HepG2 (cell line): ENCODE results near the gene RAB15. TPM values are rescaled to one million over a fixed set of nuclear protein-coding genes. Genes with fewer than 3 reads are reported as not detected.

Source experiments
- AHR ChIP-seq: IDR thresholded peaks from 2 replicates; pipeline ENCODE4 v1.6.1; 2018; ENCODE audit warnings: missing genetic modification reagents, missing compliant biosample characterization
- BRD4 ChIP-seq: sonication (generic); formaldehyde crosslinking; IDR thresholded peaks from 2 replicates; pipeline ENCODE4 v1.4.0; 2020; ENCODE audit warnings: missing genetic modification reagents
- CCDC6 ChIP-seq: sonication (generic); formaldehyde crosslinking; IDR thresholded peaks from 2 replicates; pipeline ENCODE4 v1.8.1; 2022; ENCODE audit warnings: mild to moderate bottlenecking, missing genetic modification reagents, moderate library complexity
- DMAP1 ChIP-seq: IDR thresholded peaks from 2 replicates; pipeline ENCODE4 v1.6.1; 2016
- GABPA ChIP-seq, 2 experiments: IDR thresholded peaks; 2 replicates each; pipeline ENCODE4 v1.6.1; 2011 to 2016; ENCODE audit warnings: low read depth in 2 of 2, low read length in 1 of 2, missing biosample characterization in 1 of 2, missing genetic modification characterization in 1 of 2
- GFI1 ChIP-seq: sonication (generic); formaldehyde crosslinking; IDR thresholded peaks from 2 replicates; pipeline ENCODE4 v1.5.0; 2020; ENCODE audit warnings: missing genetic modification reagents, mild to moderate bottlenecking, borderline replicate concordance
- HMGXB3 ChIP-seq: sonication (generic); formaldehyde crosslinking; IDR thresholded peaks from 2 replicates; pipeline ENCODE4 v1.4.0; 2020; ENCODE audit warnings: missing genetic modification reagents, borderline replicate concordance
- KDM4B ChIP-seq: sonication (generic); formaldehyde crosslinking; IDR thresholded peaks from 2 replicates; pipeline ENCODE4 v1.4.0; 2020; ENCODE audit warnings: missing genetic modification reagents
- MXD3 ChIP-seq: IDR thresholded peaks from 2 replicates; pipeline ENCODE4 v1.6.1; 2016; ENCODE audit warnings: mild to moderate bottlenecking, missing biosample characterization, missing genetic modification reagents
- RBM22 ChIP-seq: fragments of 200-400 bp; formaldehyde crosslinking; optimal IDR thresholded peaks from 2 replicates; pipeline ENCODE3; 2017; ENCODE audit warnings: mild to moderate bottlenecking, low read length, moderate library complexity
- RORA ChIP-seq: sonication (generic); formaldehyde crosslinking; IDR thresholded peaks from 2 replicates; pipeline ENCODE4 v1.5.0; 2020; ENCODE audit warnings: mild to moderate bottlenecking, missing genetic modification reagents, moderate library complexity
- RXRA ChIP-seq: sonication (generic); formaldehyde crosslinking; IDR thresholded peaks from 2 replicates; pipeline ENCODE4 v1.5.1; 2020; ENCODE audit warnings: missing genetic modification reagents
- SOX13 ChIP-seq, 3 experiments: fragments of 450-650 bp in 1 of 3; sonication (generic) in 1 of 3; formaldehyde crosslinking in 1 of 3; IDR thresholded peaks in 2 of 3; conservative IDR thresholded peaks in 1 of 3; 2 replicates each; pipeline versions ENCODE4 v1.5.0 to v1.6.1; 2016 to 2020; ENCODE audit warnings: antibody characterized with exemption in 1 of 3, mild to moderate bottlenecking in 1 of 3, missing compliant biosample characterization in 1 of 3, missing genetic modification reagents in 1 of 3, moderate library complexity in 1 of 3
- SP140L ChIP-seq: sonication (generic); formaldehyde crosslinking; IDR thresholded peaks from 2 replicates; pipeline ENCODE4 v1.4.0; 2020; ENCODE audit warnings: missing genetic modification reagents, borderline replicate concordance
- ZNF367 ChIP-seq: sonication (generic); formaldehyde crosslinking; IDR thresholded peaks from 2 replicates; pipeline ENCODE4 v1.4.0; 2020; ENCODE audit warnings: missing genetic modification reagents, borderline replicate concordance
- ZNF547 ChIP-seq: sonication (generic); formaldehyde crosslinking; IDR thresholded peaks from 2 replicates; pipeline ENCODE4 v1.5.1; 2020; ENCODE audit warnings: mild to moderate bottlenecking, missing genetic modification reagents
- ZNF574 ChIP-seq: sonication (generic); formaldehyde crosslinking; IDR thresholded peaks from 2 replicates; pipeline ENCODE4 v1.4.0; 2020; ENCODE audit warnings: missing genetic modification reagents
- ZNF577 ChIP-seq: sonication (generic); formaldehyde crosslinking; IDR thresholded peaks from 2 replicates; pipeline ENCODE4 v1.4.0; 2020; ENCODE audit warnings: mild to moderate bottlenecking, low read depth, missing genetic modification reagents, borderline replicate concordance
- polyA plus RNA-seq, 8 experiments: library from polyadenylated mRNA; depleted of rRNA in 3 of 8; stranded (reverse) in 7 of 8; unstranded in 1 of 8; fragments of >200 nt; fragmentation: Illumina TruSeq in 4 of 8; extraction: Trizol in 4 of 8; gene quantifications; 2 replicates each; pipeline versions ENCODE4 v1.2.1 to v1.2.3, GENCODE V29; 2011 to 2016; ENCODE audit warnings: low read depth in 4 of 8, missing spikeins in 1 of 8, mixed read lengths in 1 of 8; ENCODE audit not compliant: insufficient read depth in 1 of 8
- total RNA-seq, 5 experiments: library from RNA; depleted of rRNA; stranded (reverse); fragments of >200 nt; fragmentation: Illumina TruSeq; extraction: Trizol; gene quantifications; 2 replicates each; pipeline ENCODE4 v1.2.3, GENCODE V29; 2016; ENCODE audit warnings: low read depth in 1 of 5
- TF ChIP-seq, protein P1 (sequence below): sonication (generic); formaldehyde crosslinking; IDR thresholded peaks from 2 replicates; pipeline ENCODE4 v1.5.0; 2020; ENCODE audit warnings: mild to moderate bottlenecking, missing genetic modification reagents

Gene RAB15
- total and polyA plus RNA-seq, 2 of the 13 experiments (the other 11 are each of a cell fraction or from before 2014, with no cell fraction given): 7.4 to 18.5 TPM

DNA sequence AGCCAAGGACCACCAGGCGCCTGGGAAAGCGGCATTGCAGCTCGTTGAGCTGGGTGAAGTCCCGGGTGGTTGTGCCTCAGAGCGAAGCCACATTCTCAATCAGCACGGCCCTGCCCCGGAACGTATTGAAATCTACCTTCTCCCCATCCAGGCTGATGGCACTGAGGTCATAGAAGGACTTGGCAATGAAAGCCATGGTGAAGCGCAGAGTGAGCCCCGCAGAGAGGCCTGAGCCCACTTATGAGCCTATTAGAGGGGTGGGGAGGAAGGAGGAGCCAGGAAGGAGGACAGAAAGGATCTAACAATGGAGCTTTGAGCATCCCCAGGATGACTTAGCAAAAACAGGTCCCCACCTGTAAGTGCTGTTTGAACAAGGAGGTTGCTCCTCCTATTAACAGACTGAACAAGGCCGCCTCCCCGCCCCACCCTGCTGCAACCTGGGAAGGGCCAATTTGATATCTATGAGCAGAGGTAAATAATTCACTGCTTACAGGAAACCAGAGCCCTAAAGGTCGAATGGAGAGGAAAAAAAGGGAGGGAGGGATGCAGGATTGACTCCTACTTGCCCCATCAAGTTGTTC, 29.5 kb downstream of the RAB15 start, which contains the start of gene GPX2 (continued):
- TF ChIP-seq ZNF547 (CRISPR knock-in tag) (no peak), ZNF367 (CRISPR knock-in tag) (no peak), KDM4B (CRISPR knock-in tag) (no peak), RORA (CRISPR knock-in tag) (no peak), SOX13 (IDR thresholded peaks at IDR 0.05) (peak; percentile 74), SOX13 (CRISPR knock-in tag; conservative IDR thresholded peaks at IDR 0.05 in 1 of 2, IDR thresholded peaks at IDR 0.05 in 1 of 2) (peak in 1 of 2 experiments; percentile 95; a peak in 2 of 4 replicates), RBM22 (no peak), SP140L (no peak), GABPA (IDR thresholded peaks at IDR 0.05; ENCODE audit: low read depth, low read length) (no peak), GABPA (CRISPR knock-in tag; IDR thresholded peaks at IDR 0.05; ENCODE audit: low read depth) (no peak), GFI1 (CRISPR knock-in tag) (peak; percentile 76), ZNF574 (CRISPR knock-in tag) (peak; percentile 46; the same call in 1 of the 2 replicates), MXD3 (CRISPR knock-in tag) (no peak), HMGXB3 (CRISPR knock-in tag) (peak; percentile 55; the same call in 1 of the 2 replicates), ZNF577 (no peak), CCDC6 (CRISPR knock-in tag) (peak; percentile 44; the same call in 1 of the 2 replicates), BRD4 (CRISPR knock-in tag) (0 out of 2 replicates have a peak, but pooled peaks have one; percentile 57), RXRA (peak; percentile 85; the same call in 1 of the 2 replicates), DMAP1 (CRISPR knock-in tag) (peak; percentile 69; the same call in 1 of the 2 replicates), AHR (peak; percentile 85)
- TF ChIP-seq, protein P1, sequence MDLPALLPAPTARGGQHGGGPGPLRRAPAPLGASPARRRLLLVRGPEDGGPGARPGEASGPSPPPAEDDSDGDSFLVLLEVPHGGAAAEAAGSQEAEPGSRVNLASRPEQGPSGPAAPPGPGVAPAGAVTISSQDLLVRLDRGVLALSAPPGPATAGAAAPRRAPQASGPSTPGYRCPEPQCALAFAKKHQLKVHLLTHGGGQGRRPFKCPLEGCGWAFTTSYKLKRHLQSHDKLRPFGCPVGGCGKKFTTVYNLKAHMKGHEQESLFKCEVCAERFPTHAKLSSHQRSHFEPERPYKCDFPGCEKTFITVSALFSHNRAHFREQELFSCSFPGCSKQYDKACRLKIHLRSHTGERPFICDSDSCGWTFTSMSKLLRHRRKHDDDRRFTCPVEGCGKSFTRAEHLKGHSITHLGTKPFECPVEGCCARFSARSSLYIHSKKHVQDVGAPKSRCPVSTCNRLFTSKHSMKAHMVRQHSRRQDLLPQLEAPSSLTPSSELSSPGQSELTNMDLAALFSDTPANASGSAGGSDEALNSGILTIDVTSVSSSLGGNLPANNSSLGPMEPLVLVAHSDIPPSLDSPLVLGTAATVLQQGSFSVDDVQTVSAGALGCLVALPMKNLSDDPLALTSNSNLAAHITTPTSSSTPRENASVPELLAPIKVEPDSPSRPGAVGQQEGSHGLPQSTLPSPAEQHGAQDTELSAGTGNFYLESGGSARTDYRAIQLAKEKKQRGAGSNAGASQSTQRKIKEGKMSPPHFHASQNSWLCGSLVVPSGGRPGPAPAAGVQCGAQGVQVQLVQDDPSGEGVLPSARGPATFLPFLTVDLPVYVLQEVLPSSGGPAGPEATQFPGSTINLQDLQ (CRISPR knock-in tag): no peak
